Psoas muscle (tissue), 8 donors: ENCODE data around the gene GTF2A1L. TPM values are rescaled to one million over a fixed set of nuclear protein-coding genes. Genes with fewer than 3 reads are reported as not detected.

ENCODE experiments used
- ATAC-seq, 4 donors: fragments of 200-7000 bp; cut with Tn5 transposase; one replicate each; pipeline ENCODE4 v1.9.1; 2020; ENCODE audit warnings: moderate library complexity in 3 of 4, mild to moderate bottlenecking in 2 of 4
- DNase-seq, 2 donors: peaks; one replicate each; pipeline ENCODE4 v3.0.0-alpha.2; 2020
- H3K27ac ChIP-seq: fragments of 200-600 bp; one replicate; pipeline ENCODE4 v1.8.0; 2022
- H3K27me3 ChIP-seq, 3 donors: fragments of 200-600 bp in 1 of 3; one replicate each; pipeline versions ENCODE4 v1.6.1 to v1.8.0; 2013 to 2022; ENCODE audit warnings: low read length in 2 of 3, mild to moderate bottlenecking in 2 of 3, moderate library complexity in 1 of 3; ENCODE audit not compliant: insufficient read depth in 3 of 3
- H3K36me3 ChIP-seq, 2 donors: fragments of 200-600 bp in 1 of 2; one replicate each; pipeline versions ENCODE4 v1.6.1 to v1.8.0; 2013 to 2022; ENCODE audit warnings: low read depth in 1 of 2, mild to moderate bottlenecking in 1 of 2, moderate library complexity in 1 of 2; ENCODE audit not compliant: insufficient read depth in 1 of 2
- H3K4me1 ChIP-seq: fragments of 200-600 bp; one replicate; pipeline ENCODE4 v1.8.0; 2022
- H3K4me3 ChIP-seq: fragments of 200-600 bp; one replicate; pipeline ENCODE4 v1.8.0; 2022; ENCODE audit warnings: mild to moderate bottlenecking
- H3K9me3 ChIP-seq: fragments of 200-600 bp; one replicate; pipeline ENCODE4 v1.8.0; 2022
- CTCF ChIP-seq: fragments of 200-600 bp; IDR thresholded peaks from one replicate; pipeline ENCODE4 v1.8.0; 2022; ENCODE audit warnings: antibody characterized with exemption
- WGBS, 3 donors: extraction: QIAGEN DNeasy Blood & Tissue Kit; methylation state at CpG; one replicate each; pipeline versions ENCODE4 v1.1.6 to v1.1.7; 2013; 5-methylcytosine and 5-hydroxymethylcytosine counted together
- intact Hi-C, 2 donors: fragments of 100-400 bp; cut with DNase I; formaldehyde crosslinking; loops; one replicate each; pipeline versions ENCODE4 v1.11.0 to v1.14.2; 2022
- long read RNA-seq, 2 donors: library from polyadenylated mRNA; unstranded; transcript quantifications; one replicate each; pipeline ENCODE4 v2.0.0, GENCODE V29; 2021
- polyA plus RNA-seq, 3 donors: library from polyadenylated mRNA; stranded (reverse); fragments of 200-250 nt; gene quantifications; one replicate each; pipeline ENCODE4 v1.2.3, GENCODE V29; 2013
- total RNA-seq, 4 donors: library from RNA; stranded (reverse); fragmentation: NEBNext Ultra II Directional in 2 of 4; extraction: Animal tissue kit (Norgen Biotek cat#: 25700) in 2 of 4; gene quantifications; one replicate each; pipeline versions ENCODE4 v1.2.1 to v1.2.4, GENCODE V29; 2021 to 2023
- donor health status: healthy with polysubstance abuse.
- donor health status: DM: no; HTN: no; CAD: no; lungs with moderate emphysema.
- donor health status: Bipolar disorder and iron deficiency.
- donor health status: healthy.
- donor health status: DM: yes; HTN: yes; CAD: no.
- donor health status: DM: no; HTN: no; CAD: no.
- donor health status: DM: no; HTN: no; CAD: no.
- donor health status: DM: yes; HTN: yes; CAD: no.

Gene GTF2A1L
- total RNA-seq, result under 1 TPM in 2 of 4 donors, not detected in 2; 0.71 to 0.76 TPM
- under 1 TPM in 2 of 3 donors, not detected in 1; 0.05 to 0.07 TPM for polyA plus RNA-seq
- long read RNA-seq, donor 1, result 0 reads
- long read RNA-seq, donor 2, result 0 reads

GRCh38 chr2:48617618-48618017 is at the start of gene GTF2A1L:
Gene GTF2A1L (plus strand): TSS chr2:48617856. CDS start chr2:48617875, 19 bp downstream.
- H3K36me3 ChIP-seq, result no peaks in the 10 kb centered on the region
- no peak for TF ChIP-seq CTCF
- H3K27me3 ChIP-seq, result no peaks in the 10 kb centered on the region
- no peak for ATAC-seq
- no peaks in the 10 kb centered on the region for H3K4me1 ChIP-seq
- H3K27ac ChIP-seq, result no peak within 1 kb of the TSS
- intact Hi-C loops, result no loop called here
- WGBS, 3 donors, result 67 to 81% (median 79%) methylated on average over 26 of the region's 26 CpGs
- H3K4me3 ChIP-seq, result no peak within 1 kb of the TSS
- no peaks in the 10 kb centered on the region for H3K9me3 ChIP-seq
- no peak for DNase-seq

GRCh38 chr2:48568547-48568946 is 49.1 kb upstream of the GTF2A1L start:
- intact Hi-C loops, result no loop called here
- WGBS, 3 donors, result 75 to 92% (median 89%) methylated on average over 4 of the region's 4 CpGs
- no peak for DNase-seq
- Histone ChIP-seq H3K9me3 (no peaks in the 10 kb centered on the region), H3K36me3 (no peaks in the 10 kb centered on the region), H3K4me3 (no peak overlapping the region), H3K27me3 (no peaks in the 10 kb centered on the region), H3K27ac (no peak overlapping the region), H3K4me1 (no peaks in the 10 kb centered on the region)
- TF ChIP-seq CTCF, result no peak
- no peak for ATAC-seq

- intact Hi-C loops, result no loop called here
- H3K36me3 ChIP-seq, result no peaks in the 10 kb centered on the region
- no peaks in the 10 kb centered on the region for H3K4me1 ChIP-seq
- H3K9me3 ChIP-seq, result no peaks in the 10 kb centered on the region
- DNase-seq, result no peak
- no peak for ATAC-seq
- TF ChIP-seq CTCF, result no peak
- no peak overlapping the region for H3K4me3 ChIP-seq
- no peak overlapping the region for H3K27ac ChIP-seq
- H3K27me3 ChIP-seq, result no peaks in the 10 kb centered on the region
Observed at GRCh38 chr2:48569433-48569832, 48.2 kb upstream of the GTF2A1L start.

- H3K4me1 ChIP-seq, result no peaks in the 10 kb centered on the region
- H3K36me3 ChIP-seq, result no peaks in the 10 kb centered on the region
- no peak overlapping the region for H3K4me3 ChIP-seq
- H3K27me3 ChIP-seq, result no peaks in the 10 kb centered on the region
- H3K27ac ChIP-seq, result no peak overlapping the region
- TF ChIP-seq CTCF, result no peak
- H3K9me3 ChIP-seq, result no peaks in the 10 kb centered on the region
- ATAC-seq, result no peak
- no peak for DNase-seq
- WGBS, 3 donors, result 61 to 73% (median 70%) methylated on average over 5 of the region's 5 CpGs
- intact Hi-C loops, result no loop called here
Observed at GRCh38 chr2:48572816-48573215, 44.8 kb upstream of the GTF2A1L start.
